Esophagus (tissue), 2 donors: ENCODE data around the gene SLC44A3. TPM values are rescaled to one million over a fixed set of nuclear protein-coding genes. Genes with fewer than 3 reads are reported as not detected.
"Not testable (repeated sequence)": the region's sequence is repeated elsewhere in the genome, so short reads cannot be mapped to it uniquely, and the experiment has no call there.

Experiments
- H3K27ac ChIP-seq, 2 donors: one replicate each; pipeline ENCODE4 v1.5.1; 2013; ENCODE audit warnings: low read depth in 2 of 2, mild to moderate bottlenecking in 2 of 2, inconsistent platforms in 1 of 2, low read length in 1 of 2, moderate library complexity in 1 of 2
- H3K27me3 ChIP-seq, 2 donors: one replicate each; pipeline ENCODE4 v1.6.1; 2013; ENCODE audit warnings: low read length in 2 of 2, control low read depth in 1 of 2, mild to moderate bottlenecking in 1 of 2; ENCODE audit not compliant: insufficient read depth in 2 of 2, control insufficient read depth in 1 of 2
- H3K36me3 ChIP-seq, 2 donors: one replicate each; pipeline ENCODE4 v1.6.1; 2013; ENCODE audit warnings: low read length in 1 of 2; ENCODE audit not compliant: control insufficient read depth in 2 of 2, insufficient read depth in 2 of 2
- H3K4me1 ChIP-seq, 2 donors: one replicate each; pipeline ENCODE4 v1.6.1; 2013; ENCODE audit warnings: low read length in 1 of 2; ENCODE audit not compliant: control insufficient read depth in 2 of 2, insufficient read depth in 2 of 2
- H3K4me3 ChIP-seq, 2 donors: one replicate each; pipeline ENCODE4 v1.5.1; 2013; ENCODE audit warnings: low read length in 2 of 2, mild to moderate bottlenecking in 2 of 2, low read depth in 1 of 2, moderate library complexity in 1 of 2
- H3K9me3 ChIP-seq, 2 donors: one replicate each; pipeline ENCODE4 v1.6.1; 2013; ENCODE audit warnings: mild to moderate bottlenecking in 2 of 2, low read depth in 1 of 2, low read length in 1 of 2, moderate library complexity in 1 of 2; ENCODE audit not compliant: control insufficient read depth in 2 of 2, insufficient read depth in 1 of 2
- WGBS, 2 donors: extraction: QIAGEN DNeasy Blood & Tissue Kit; methylation state at CpG; one replicate each; pipeline ENCODE4 v1.1.7; 2013; 5-methylcytosine and 5-hydroxymethylcytosine counted together
- polyA plus RNA-seq, 2 donors: library from polyadenylated mRNA; stranded (reverse); fragments of 200-250 nt; gene quantifications; one replicate each; pipeline ENCODE4 v1.2.3, GENCODE V29; 2013
- donor health status: healthy with polysubstance abuse.
- donor health status: Bipolar disorder and iron deficiency.

SLC44A3 gene
- polyA plus RNA-seq, 2 donors: 7.0 to 7.4 TPM

- H3K36me3 ChIP-seq: no peaks in the 10 kb centered on the region
- no peak overlapping the region for H3K4me3 ChIP-seq
- H3K4me1 ChIP-seq: no peaks in the 10 kb centered on the region
- 69 to 75% methylated on average over 11 of the region's 11 CpGs for WGBS, 2 donors
- no peaks in the 10 kb centered on the region for H3K9me3 ChIP-seq
- no peak overlapping the region for H3K27ac ChIP-seq
- H3K27me3 ChIP-seq: no peaks in the 10 kb centered on the region
Observed at GRCh38 chr1:94929351-94930217, 109.4 kb downstream of the SLC44A3 start.

GRCh38 chr1:94931254-94931841 lies 111.2 kb downstream of the SLC44A3 start:
- no peak overlapping the region for H3K4me3 ChIP-seq
- no peak overlapping the region for H3K27ac ChIP-seq
- no peaks in the 10 kb centered on the region for H3K36me3 ChIP-seq
- H3K27me3 ChIP-seq: no peaks in the 10 kb centered on the region
- 96 to 98% methylated on average over 7 of the region's 7 CpGs for WGBS, 2 donors
- H3K4me1 ChIP-seq: no peaks in the 10 kb centered on the region
- H3K9me3 ChIP-seq: no peaks in the 10 kb centered on the region

- Histone ChIP-seq H3K27me3 (no peaks in the 10 kb centered on the region), H3K4me3 (no peak overlapping the region), H3K27ac (no peak overlapping the region), H3K36me3 (no peaks in the 10 kb centered on the region), H3K4me1 (no peaks in the 10 kb centered on the region), H3K9me3 (no peaks in the 10 kb centered on the region)
- WGBS, 2 donors: 75 to 78% methylated on average over 2 of the region's 2 CpGs
Observed at GRCh38 chr1:94934551-94934950, 114.4 kb downstream of the SLC44A3 start.

- Histone ChIP-seq H3K4me3 (no peak overlapping the region), H3K27me3 (no peaks in the 10 kb centered on the region), H3K9me3 (no peaks in the 10 kb centered on the region), H3K4me1 (no peaks in the 10 kb centered on the region), H3K27ac (no peak overlapping the region), H3K36me3 (no peaks in the 10 kb centered on the region)
- 89 to 94% methylated on average over 1 of the region's 1 CpG for WGBS, 2 donors
Observed at GRCh38 chr1:94935034-94935433, 114.9 kb downstream of the SLC44A3 start.

- Histone ChIP-seq H3K36me3 (no peaks in the 10 kb centered on the region), H3K9me3 (no peaks in the 10 kb centered on the region), H3K27ac (no peak overlapping the region), H3K27me3 (no peaks in the 10 kb centered on the region), H3K4me3 (no peak overlapping the region), H3K4me1 (no peaks in the 10 kb centered on the region)
- 74 to 82% methylated on average over 1 of the region's 1 CpG for WGBS, 2 donors
Observed at GRCh38 chr1:94935476-94935875, 115.3 kb downstream of the SLC44A3 start.

- Histone ChIP-seq H3K4me1 (no peaks in the 10 kb centered on the region), H3K27ac (no peak overlapping the region), H3K36me3 (no peaks in the 10 kb centered on the region), H3K9me3 (no peaks in the 10 kb centered on the region), H3K27me3 (no peaks in the 10 kb centered on the region), H3K4me3 (no peak overlapping the region)
- 47 to 50% methylated on average over 5 of the region's 5 CpGs for WGBS, 2 donors
Observed at GRCh38 chr1:94936861-94937620, 116.9 kb downstream of the SLC44A3 start.

GRCh38 chr1:94937820-94938219 lies 117.7 kb downstream of the SLC44A3 start:
- no peak overlapping the region for H3K27ac ChIP-seq
- 85 to 97% methylated on average over 1 of the region's 1 CpG for WGBS, 2 donors
- H3K4me3 ChIP-seq: no peak overlapping the region
- no peaks in the 10 kb centered on the region for H3K36me3 ChIP-seq
- H3K9me3 ChIP-seq: no peaks in the 10 kb centered on the region
- H3K4me1 ChIP-seq: no peaks in the 10 kb centered on the region
- H3K27me3 ChIP-seq: no peaks in the 10 kb centered on the region

GRCh38 chr1:94940738-94941137 lies 120.6 kb downstream of the SLC44A3 start:
- no peaks in the 10 kb centered on the region for H3K9me3 ChIP-seq
- H3K4me1 ChIP-seq: no peaks in the 10 kb centered on the region
- H3K36me3 ChIP-seq: no peaks in the 10 kb centered on the region
- no peak overlapping the region for H3K4me3 ChIP-seq
- WGBS, 2 donors: 91 to 95% methylated on average over 3 of the region's 3 CpGs
- H3K27me3 ChIP-seq: no peaks in the 10 kb centered on the region
- no peak overlapping the region for H3K27ac ChIP-seq

GRCh38 chr1:94941480-94941879 lies 121.3 kb downstream of the SLC44A3 start:
- H3K27ac ChIP-seq, H3K36me3 ChIP-seq, H3K27me3 ChIP-seq, H3K9me3 ChIP-seq, H3K4me3 ChIP-seq, H3K4me1 ChIP-seq: not testable (repeated sequence)
- WGBS, 2 donors: 91 to 100% methylated on average over 1 of the region's 1 CpG
